AG04449 (cell line): ENCODE measurements around the gene THRB.

ENCODE experiments used
- CTCF ChIA-PET: fragments of 350-600 bp; formaldehyde crosslinking; extraction: SDS; loops from one replicate; lab custom pipeline; 2021; ENCODE audit warnings: antibody characterized with exemption; lab: Yijun Ruan, JAX
- POLR2A ChIA-PET: fragments of 400-600, 350-600 bp; formaldehyde crosslinking; extraction: SDS; loops from one replicate; lab custom pipeline; 2020; ENCODE audit warnings: antibody characterized with exemption, inconsistent platforms; lab: Yijun Ruan, JAX
- DNase-seq: peaks from one replicate; pipeline ENCODE4 v3.0.0-alpha.2; 2010; ENCODE audit warnings: low read depth, low spot score
- H3K4me3 ChIP-seq: 2 replicates; pipeline ENCODE4 v1.5.1; 2011; ENCODE audit warnings: low read depth, mild to moderate bottlenecking, control low read depth, low read length
- TF ChIP-seq, protein P1 (sequence below): IDR thresholded peaks from one replicate; pipeline ENCODE4 v1.5.1; 2011; ENCODE audit warnings: mild to moderate bottlenecking, moderate library complexity, low read length, control low read depth, inconsistent platforms; ENCODE audit not compliant: insufficient read depth; ENCODE audit errors: missing control alignments

THRB gene

DNA sequence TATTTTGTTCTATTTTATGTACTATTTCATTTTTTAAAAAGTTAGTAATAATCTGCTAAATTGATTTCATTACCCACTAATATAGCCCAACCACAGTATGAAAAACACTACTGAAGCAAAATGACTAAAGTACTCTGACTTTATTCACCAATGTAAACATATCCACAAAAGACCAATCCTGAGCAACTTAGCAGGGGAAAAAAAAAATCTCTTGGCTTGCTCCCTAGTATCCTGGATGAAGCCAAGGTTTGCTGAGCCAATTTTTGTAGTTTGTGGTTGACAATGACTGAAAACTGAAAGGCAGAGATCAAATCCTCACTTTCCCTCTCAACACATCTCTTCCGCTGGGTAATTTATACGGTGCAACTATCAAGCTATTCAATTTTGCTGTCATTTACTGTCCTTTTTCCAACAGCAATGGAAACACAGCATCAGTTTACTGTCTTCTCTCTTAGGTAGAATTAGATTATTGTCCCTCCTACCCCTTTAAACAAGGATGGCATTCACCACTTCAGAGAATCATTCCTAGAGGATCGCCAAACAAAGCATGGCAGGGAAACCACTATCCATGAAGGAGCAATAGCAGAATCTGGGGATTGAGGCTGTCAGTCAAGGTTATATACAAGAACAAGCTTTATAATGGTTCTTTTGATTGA lies 149.7 kb downstream of the THRB start:
- no peak for DNase-seq
- ChIA-PET POLR2A (no interaction called here), CTCF (no interaction called here)

DNA sequence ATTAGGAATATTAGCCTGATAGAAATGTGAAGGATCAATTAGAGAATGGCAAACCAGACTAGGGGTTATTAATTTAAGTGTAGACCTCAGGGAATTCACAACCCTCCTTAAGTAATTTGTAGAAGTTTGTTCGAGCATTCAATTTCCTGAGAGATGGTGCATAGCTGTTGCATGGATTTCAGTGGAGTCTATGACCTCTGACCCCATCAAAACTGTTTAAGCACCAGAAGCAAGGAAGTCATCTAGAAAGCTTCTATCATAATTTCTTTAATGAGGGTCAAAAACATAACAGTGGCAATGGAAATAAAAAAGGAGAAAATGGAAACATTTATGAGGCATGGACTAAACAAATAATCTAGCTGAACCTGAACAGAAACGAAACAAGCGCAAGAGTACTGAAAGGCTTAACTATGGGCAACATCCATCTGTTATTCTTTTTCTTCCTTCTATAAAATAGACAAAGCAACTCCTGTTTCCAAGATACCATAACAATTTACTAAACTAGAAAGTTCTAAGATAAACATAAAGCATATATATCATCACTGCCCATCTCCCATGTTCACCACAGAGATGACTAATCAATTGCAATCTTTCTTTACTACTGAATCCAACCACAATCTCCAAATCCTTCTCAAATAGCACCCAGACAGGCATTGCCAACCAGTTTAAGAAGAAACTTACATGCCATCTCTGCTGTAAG lies 151.4 kb downstream of the THRB start:
- TF ChIP-seq, protein P1, sequence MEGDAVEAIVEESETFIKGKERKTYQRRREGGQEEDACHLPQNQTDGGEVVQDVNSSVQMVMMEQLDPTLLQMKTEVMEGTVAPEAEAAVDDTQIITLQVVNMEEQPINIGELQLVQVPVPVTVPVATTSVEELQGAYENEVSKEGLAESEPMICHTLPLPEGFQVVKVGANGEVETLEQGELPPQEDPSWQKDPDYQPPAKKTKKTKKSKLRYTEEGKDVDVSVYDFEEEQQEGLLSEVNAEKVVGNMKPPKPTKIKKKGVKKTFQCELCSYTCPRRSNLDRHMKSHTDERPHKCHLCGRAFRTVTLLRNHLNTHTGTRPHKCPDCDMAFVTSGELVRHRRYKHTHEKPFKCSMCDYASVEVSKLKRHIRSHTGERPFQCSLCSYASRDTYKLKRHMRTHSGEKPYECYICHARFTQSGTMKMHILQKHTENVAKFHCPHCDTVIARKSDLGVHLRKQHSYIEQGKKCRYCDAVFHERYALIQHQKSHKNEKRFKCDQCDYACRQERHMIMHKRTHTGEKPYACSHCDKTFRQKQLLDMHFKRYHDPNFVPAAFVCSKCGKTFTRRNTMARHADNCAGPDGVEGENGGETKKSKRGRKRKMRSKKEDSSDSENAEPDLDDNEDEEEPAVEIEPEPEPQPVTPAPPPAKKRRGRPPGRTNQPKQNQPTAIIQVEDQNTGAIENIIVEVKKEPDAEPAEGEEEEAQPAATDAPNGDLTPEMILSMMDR, result no peak
- CTCF ChIA-PET, result no interaction called here
- no peak for DNase-seq
- no peak overlapping the region for H3K4me3 ChIP-seq
- POLR2A ChIA-PET, result no interaction called here

More for the DNA sequence above, 149.7 kb downstream of the THRB start:
- H3K4me3 ChIP-seq, result no peak overlapping the region
- TF ChIP-seq, protein P1, result no peak

DNA sequence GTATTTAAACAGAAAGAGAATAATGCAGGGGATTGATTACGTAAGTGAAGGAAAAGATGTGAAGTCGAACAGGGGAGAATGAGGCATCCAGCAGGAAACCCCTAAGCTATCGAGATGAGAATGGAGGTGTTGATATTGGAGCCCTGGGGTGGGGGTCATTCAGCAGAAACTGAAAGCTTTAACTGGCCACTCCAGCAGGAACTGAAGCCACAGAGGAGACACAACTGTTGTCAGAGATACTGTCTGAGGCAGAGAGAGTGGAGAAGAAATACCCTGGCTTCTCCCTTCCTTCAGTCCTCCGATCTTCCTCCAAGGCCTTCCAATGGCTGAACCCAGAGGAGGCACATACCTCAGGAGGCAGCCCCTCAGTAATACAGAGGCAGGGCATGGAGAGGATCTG lies 152.4 kb downstream of the THRB start:
- POLR2A ChIA-PET, result no interaction called here
- H3K4me3 ChIP-seq, result no peak overlapping the region
- TF ChIP-seq, protein P1, result no peak
- DNase-seq, result no peak
- CTCF ChIA-PET, result no interaction called here

DNA sequence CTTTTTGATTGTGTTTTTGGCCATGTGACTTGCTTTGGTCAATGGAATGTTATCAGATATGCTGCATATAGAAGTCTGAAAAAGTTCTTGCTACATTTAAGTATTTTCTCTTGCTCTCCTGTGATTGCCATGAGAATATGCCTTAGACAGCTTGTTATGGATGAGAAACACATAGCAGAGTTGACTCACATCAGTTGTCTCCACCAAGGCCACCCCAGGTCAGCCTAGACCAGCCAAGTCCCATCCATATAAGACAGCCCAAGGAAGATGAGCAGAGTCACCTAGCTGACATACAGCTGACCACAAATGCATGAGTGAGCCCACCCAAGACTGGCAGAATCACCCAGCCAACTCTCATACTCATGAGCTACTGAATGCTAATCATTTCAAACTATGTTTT lies 153.0 kb downstream of the THRB start:
- TF ChIP-seq, protein P1, result no peak
- no peak overlapping the region for H3K4me3 ChIP-seq
- POLR2A ChIA-PET, result no interaction called here
- CTCF ChIA-PET, result no interaction called here
- no peak for DNase-seq

DNA sequence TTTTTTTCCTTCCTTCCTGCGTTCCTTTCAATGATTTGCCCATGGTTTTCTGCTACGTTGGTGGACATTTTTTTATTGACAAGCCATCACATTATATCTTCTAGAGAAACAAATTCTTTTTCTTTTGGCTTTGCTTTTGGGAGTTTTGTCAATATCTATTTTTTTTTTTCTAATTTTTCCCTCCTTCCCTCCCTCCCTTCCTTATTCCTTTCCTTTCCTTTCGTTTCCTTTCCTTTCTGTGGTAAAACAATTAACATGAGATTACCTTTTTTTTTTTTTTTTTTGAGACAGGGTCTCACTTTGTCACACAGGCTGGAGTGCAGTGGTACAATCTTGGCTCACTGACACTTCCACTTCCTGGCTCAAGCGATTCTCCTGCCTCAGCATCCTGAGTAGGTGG lies 153.7 kb downstream of the THRB start:
- POLR2A ChIA-PET, result no interaction called here
- DNase-seq, result no peak
- CTCF ChIA-PET, result no interaction called here
- no peak overlapping the region for H3K4me3 ChIP-seq
- TF ChIP-seq, protein P1, result no peak

DNA sequence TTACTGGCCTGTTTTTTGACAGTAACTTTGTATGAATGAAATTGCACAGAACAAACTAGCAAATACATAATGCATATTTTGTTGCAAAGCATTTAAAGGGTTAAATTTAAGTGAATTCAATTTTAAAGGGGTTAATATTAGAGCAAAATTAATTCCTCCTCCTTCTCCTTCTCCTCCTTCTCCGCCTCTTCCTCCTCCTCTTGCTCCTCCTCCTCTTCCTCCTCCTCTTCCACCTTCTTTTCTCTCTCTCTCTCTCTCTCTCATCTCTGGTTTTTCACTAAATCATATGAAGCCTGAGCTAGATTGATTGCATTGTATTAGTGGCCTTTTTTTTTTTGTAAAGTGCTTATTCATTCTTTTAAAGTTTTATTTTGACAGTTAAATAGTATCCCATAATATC lies 154.5 kb downstream of the THRB start:
- no peak for DNase-seq
- TF ChIP-seq, protein P1, result no peak
- H3K4me3 ChIP-seq, result no peak overlapping the region
- ChIA-PET POLR2A (no interaction called here), CTCF (no interaction called here)
